Measurements from ENCODE around the gene KCNH5. TPM values are rescaled to one million over a fixed set of nuclear protein-coding genes. Genes with fewer than 3 reads are reported as not detected.

Gene KCNH5
- polyA plus RNA-seq, 4 donors = 0.01 to 0.03 TPM; not detected in 2

- H3K27ac ChIP-seq (ENCODE audit: low read depth in 1 of 3, low read length in 2 of 3) = peak overlapping the region; percentile 62 to 87 (median 64)
- H3K9me3 ChIP-seq (ENCODE audit: control insufficient read depth in 2 of 2, insufficient read depth in 1 of 2, low read depth in 1 of 2, low read length in 1 of 2) = no peaks in the 10 kb centered on the region
- FAIRE-seq (no peak), DNase-seq (peak; percentile 92 to 96)
- WGBS, 3 donors = 22 to 59% (median 39%) methylated on average over 4 of the region's 4 CpGs
- H3K4me3 ChIP-seq (ENCODE audit: low read depth in 1 of 3, low read length in 3 of 3) = no peak overlapping the region
- H3K27me3 ChIP-seq (ENCODE audit: control insufficient read depth in 3 of 3, insufficient read depth in 3 of 3, low read length in 3 of 3) = no peaks in the 10 kb centered on the region
- peaks cover 0 to 22% (median 0%) of the 10 kb centered on the region in 3 donors for H3K4me1 ChIP-seq (ENCODE audit: control insufficient read depth in 3 of 3, insufficient read depth in 2 of 3, low read depth in 1 of 3, low read length in 2 of 3)
- no peaks in the 10 kb centered on the region for H3K36me3 ChIP-seq (ENCODE audit: control insufficient read depth in 3 of 3, insufficient read depth in 2 of 3, low read depth in 1 of 3, low read length in 3 of 3)
Observed at GRCh38 chr14:62691647-62692489, 353.4 kb downstream of the KCNH5 start.

- H3K27ac ChIP-seq (ENCODE audit: low read depth in 1 of 3, low read length in 2 of 3) = peak overlapping the region in 1 of 3 donors; percentile 20
- H3K4me1 ChIP-seq (ENCODE audit: control insufficient read depth in 3 of 3, insufficient read depth in 2 of 3, low read depth in 1 of 3, low read length in 2 of 3) = peaks cover 0 to 13% (median 0%) of the 10 kb centered on the region in 3 donors
- no peak overlapping the region for H3K4me3 ChIP-seq (ENCODE audit: low read depth in 1 of 3, low read length in 3 of 3)
- H3K9me3 ChIP-seq (ENCODE audit: control insufficient read depth in 2 of 2, insufficient read depth in 1 of 2, low read depth in 1 of 2, low read length in 1 of 2) = no peaks in the 10 kb centered on the region
- no peak for FAIRE-seq
- no peaks in the 10 kb centered on the region for H3K27me3 ChIP-seq (ENCODE audit: control insufficient read depth in 3 of 3, insufficient read depth in 3 of 3, low read length in 3 of 3)
- WGBS, 3 donors = 14 to 56% (median 37%) methylated on average over 1 of the region's 1 CpG
- peak; percentile 28 to 40 for DNase-seq
- no peaks in the 10 kb centered on the region for H3K36me3 ChIP-seq (ENCODE audit: control insufficient read depth in 3 of 3, insufficient read depth in 2 of 3, low read depth in 1 of 3, low read length in 3 of 3)
Observed at GRCh38 chr14:62689733-62690132, 355.5 kb downstream of the KCNH5 start.

GRCh38 chr14:62687818-62688217 lies 357.4 kb downstream of the KCNH5 start:
- H3K4me3 ChIP-seq (ENCODE audit: low read depth in 1 of 3, low read length in 3 of 3) = no peak overlapping the region
- H3K27me3 ChIP-seq (ENCODE audit: control insufficient read depth in 3 of 3, insufficient read depth in 3 of 3, low read length in 3 of 3) = no peaks in the 10 kb centered on the region
- no peaks in the 10 kb centered on the region for H3K36me3 ChIP-seq (ENCODE audit: control insufficient read depth in 3 of 3, insufficient read depth in 2 of 3, low read depth in 1 of 3, low read length in 3 of 3)
- FAIRE-seq (no peak), DNase-seq (no peak)
- H3K9me3 ChIP-seq (ENCODE audit: control insufficient read depth in 2 of 2, insufficient read depth in 1 of 2, low read depth in 1 of 2, low read length in 1 of 2) = no peaks in the 10 kb centered on the region
- peaks cover 0 to 13% (median 0%) of the 10 kb centered on the region in 3 donors for H3K4me1 ChIP-seq (ENCODE audit: control insufficient read depth in 3 of 3, insufficient read depth in 2 of 3, low read depth in 1 of 3, low read length in 2 of 3)
- no peak overlapping the region for H3K27ac ChIP-seq (ENCODE audit: low read depth in 1 of 3, low read length in 2 of 3)
- WGBS, 3 donors = 86 to 91% (median 88%) methylated on average over 2 of the region's 2 CpGs

- WGBS, 3 donors = 81 to 91% (median 83%) methylated on average over 2 of the region's 2 CpGs
- H3K4me3 ChIP-seq (ENCODE audit: low read depth in 1 of 3, low read length in 3 of 3) = no peak overlapping the region
- no peaks in the 10 kb centered on the region for H3K9me3 ChIP-seq (ENCODE audit: control insufficient read depth in 2 of 2, insufficient read depth in 1 of 2, low read depth in 1 of 2, low read length in 1 of 2)
- H3K4me1 ChIP-seq (ENCODE audit: control insufficient read depth in 3 of 3, insufficient read depth in 2 of 3, low read depth in 1 of 3, low read length in 2 of 3) = no peaks in the 10 kb centered on the region
- FAIRE-seq = no peak
- DNase-seq = no peak
- H3K36me3 ChIP-seq (ENCODE audit: control insufficient read depth in 3 of 3, insufficient read depth in 2 of 3, low read depth in 1 of 3, low read length in 3 of 3) = no peaks in the 10 kb centered on the region
- no peak overlapping the region for H3K27ac ChIP-seq (ENCODE audit: low read depth in 1 of 3, low read length in 2 of 3)
- no peaks in the 10 kb centered on the region for H3K27me3 ChIP-seq (ENCODE audit: control insufficient read depth in 3 of 3, insufficient read depth in 3 of 3, low read length in 3 of 3)
Observed at GRCh38 chr14:62684376-62684775, 360.9 kb downstream of the KCNH5 start.

- 89 to 92% (median 90%) methylated on average over 7 of the region's 7 CpGs for WGBS, 3 donors
- DNase-seq = no peak
- Histone ChIP-seq H3K27ac (ENCODE audit: low read depth in 1 of 3, low read length in 2 of 3) (no peak overlapping the region), H3K36me3 (ENCODE audit: control insufficient read depth in 3 of 3, insufficient read depth in 2 of 3, low read depth in 1 of 3, low read length in 3 of 3) (no peaks in the 10 kb centered on the region), H3K9me3 (ENCODE audit: control insufficient read depth in 2 of 2, insufficient read depth in 1 of 2, low read depth in 1 of 2, low read length in 1 of 2) (no peaks in the 10 kb centered on the region), H3K27me3 (ENCODE audit: control insufficient read depth in 3 of 3, insufficient read depth in 3 of 3, low read length in 3 of 3) (no peaks in the 10 kb centered on the region), H3K4me1 (ENCODE audit: control insufficient read depth in 3 of 3, insufficient read depth in 2 of 3, low read depth in 1 of 3, low read length in 2 of 3) (no peaks in the 10 kb centered on the region), H3K4me3 (ENCODE audit: low read depth in 1 of 3, low read length in 3 of 3) (no peak overlapping the region)
- FAIRE-seq = no peak
Observed at GRCh38 chr14:62682208-62682607, 363.1 kb downstream of the KCNH5 start.

GRCh38 chr14:62674563-62675237 lies 370.6 kb downstream of the KCNH5 start:
- H3K9me3 ChIP-seq (ENCODE audit: control insufficient read depth in 2 of 2, insufficient read depth in 1 of 2, low read depth in 1 of 2, low read length in 1 of 2) = no peaks in the 10 kb centered on the region
- no peak for DNase-seq

GRCh38 chr14:62673014-62673755 lies 372.1 kb downstream of the KCNH5 start:
- no peaks in the 10 kb centered on the region for H3K4me1 ChIP-seq (ENCODE audit: control insufficient read depth in 3 of 3, insufficient read depth in 2 of 3, low read depth in 1 of 3, low read length in 2 of 3)
- no peaks in the 10 kb centered on the region for H3K27me3 ChIP-seq (ENCODE audit: control insufficient read depth in 3 of 3, insufficient read depth in 3 of 3, low read length in 3 of 3)
- no peak overlapping the region for H3K4me3 ChIP-seq (ENCODE audit: low read depth in 1 of 3, low read length in 3 of 3)
- DNase-seq (no peak), FAIRE-seq (no peak)
- H3K9me3 ChIP-seq (ENCODE audit: control insufficient read depth in 2 of 2, insufficient read depth in 1 of 2, low read depth in 1 of 2, low read length in 1 of 2) = no peaks in the 10 kb centered on the region
- 83 to 89% (median 89%) methylated on average over 4 of the region's 4 CpGs for WGBS, 3 donors
- no peaks in the 10 kb centered on the region for H3K36me3 ChIP-seq (ENCODE audit: control insufficient read depth in 3 of 3, insufficient read depth in 2 of 3, low read depth in 1 of 3, low read length in 3 of 3)
- H3K27ac ChIP-seq (ENCODE audit: low read depth in 1 of 3, low read length in 2 of 3) = no peak overlapping the region

More at GRCh38 chr14:62674563-62675237, 370.6 kb downstream of the KCNH5 start:
- Histone ChIP-seq H3K4me3 (ENCODE audit: low read depth in 1 of 3, low read length in 3 of 3) (no peak overlapping the region), H3K36me3 (ENCODE audit: control insufficient read depth in 3 of 3, insufficient read depth in 2 of 3, low read depth in 1 of 3, low read length in 3 of 3) (no peaks in the 10 kb centered on the region), H3K4me1 (ENCODE audit: control insufficient read depth in 3 of 3, insufficient read depth in 2 of 3, low read depth in 1 of 3, low read length in 2 of 3) (no peaks in the 10 kb centered on the region), H3K27ac (ENCODE audit: low read depth in 1 of 3, low read length in 2 of 3) (no peak overlapping the region), H3K27me3 (ENCODE audit: control insufficient read depth in 3 of 3, insufficient read depth in 3 of 3, low read length in 3 of 3) (no peaks in the 10 kb centered on the region)
- no peak for FAIRE-seq
- WGBS, 3 donors = 64 to 86% (median 79%) methylated on average over 4 of the region's 4 CpGs

GRCh38 chr14:62670526-62670925 lies 374.7 kb downstream of the KCNH5 start:
- H3K4me1 ChIP-seq (ENCODE audit: control insufficient read depth in 3 of 3, insufficient read depth in 2 of 3, low read depth in 1 of 3, low read length in 2 of 3) = no peaks in the 10 kb centered on the region
- no peak overlapping the region for H3K4me3 ChIP-seq (ENCODE audit: low read depth in 1 of 3, low read length in 3 of 3)
- no peaks in the 10 kb centered on the region for H3K9me3 ChIP-seq (ENCODE audit: control insufficient read depth in 2 of 2, insufficient read depth in 1 of 2, low read depth in 1 of 2, low read length in 1 of 2)
- H3K36me3 ChIP-seq (ENCODE audit: control insufficient read depth in 3 of 3, insufficient read depth in 2 of 3, low read depth in 1 of 3, low read length in 3 of 3) = no peaks in the 10 kb centered on the region
- no peak for FAIRE-seq
- no peaks in the 10 kb centered on the region for H3K27me3 ChIP-seq (ENCODE audit: control insufficient read depth in 3 of 3, insufficient read depth in 3 of 3, low read length in 3 of 3)
- no peak overlapping the region for H3K27ac ChIP-seq (ENCODE audit: low read depth in 1 of 3, low read length in 2 of 3)
- WGBS, 3 donors = 62 to 74% (median 69%) methylated on average over 2 of the region's 2 CpGs
- DNase-seq = no peak
